Fibroblast of the aortic adventitia (primary cell): ENCODE results near the gene UTP25. TPM values are rescaled to one million over a fixed set of nuclear protein-coding genes. Genes with fewer than 3 reads are reported as not detected.

Source experiments
- DNase-seq: peaks from one replicate; pipeline ENCODE4 v3.0.0-alpha.2; 2010; ENCODE audit warnings: low read depth
- H3K4me3 ChIP-seq: 2 replicates; pipeline ENCODE4 v1.5.1; 2011; ENCODE audit warnings: low read depth, mild to moderate bottlenecking, control low read depth, low read length, moderate library complexity
- CTCF ChIP-seq: IDR thresholded peaks from 2 replicates; pipeline ENCODE4 v1.5.1; 2011; ENCODE audit warnings: mild to moderate bottlenecking, low read length, control low read depth, inconsistent platforms; ENCODE audit not compliant: insufficient read depth
- total RNA-seq: library from RNA; depleted of rRNA; stranded (reverse); fragments of >200 nt; gene quantifications from 2 replicates; pipeline ENCODE4 v1.2.3, GENCODE V29; 2012; ENCODE audit warnings: low replicate concordance

UTP25 gene
- total RNA-seq, 1 donor: 32.6 TPM

DNA sequence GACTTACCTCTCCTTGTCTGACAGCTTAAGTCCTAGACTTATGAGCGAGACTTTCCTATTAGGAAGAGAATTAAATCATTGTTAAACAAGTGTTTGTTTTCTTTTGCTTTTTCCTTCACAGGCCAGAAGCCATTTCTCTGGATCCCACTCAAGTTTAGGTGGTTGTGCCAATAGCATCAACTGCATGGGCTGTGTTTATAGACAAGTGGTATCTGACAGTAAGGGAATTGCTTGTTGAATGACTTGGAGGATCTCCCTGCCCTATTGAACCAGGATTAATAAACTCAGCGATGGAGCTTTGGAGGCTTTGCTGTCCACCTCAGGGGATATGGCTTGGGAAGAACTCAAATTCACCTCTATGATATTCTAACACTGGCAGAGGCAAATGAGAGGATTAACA lies 43.7 kb downstream of the UTP25 start:
- DNase-seq: no peak
- H3K4me3 ChIP-seq: no peak overlapping the region
- no peak for TF ChIP-seq CTCF

GRCh38 chr1:209873067-209873799 lies 45.5 kb downstream of the UTP25 start:
- DNase-seq: no peak
- no peak overlapping the region for H3K4me3 ChIP-seq
- TF ChIP-seq CTCF: no peak

- DNase-seq: peak; percentile 64
These were observed 47.7 kb downstream of the UTP25 start for GRCh38 chr1:209875515-209875914.

GRCh38 chr1:209876078-209876800 lies 48.5 kb downstream of the UTP25 start:
- no peak for TF ChIP-seq CTCF
- no peak overlapping the region for H3K4me3 ChIP-seq
- DNase-seq: no peak

More at GRCh38 chr1:209875515-209875914, 47.7 kb downstream of the UTP25 start:
- H3K4me3 ChIP-seq: no peak overlapping the region
- peak; percentile 69 for TF ChIP-seq CTCF

- H3K4me3 ChIP-seq: no peak overlapping the region
- TF ChIP-seq CTCF: no peak
- no peak for DNase-seq
These were observed 49.5 kb downstream of the UTP25 start for GRCh38 chr1:209877087-209877764.

GRCh38 chr1:209878964-209879363 lies 51.2 kb downstream of the UTP25 start:
- no peak overlapping the region for H3K4me3 ChIP-seq
- TF ChIP-seq CTCF: no peak
- no peak for DNase-seq
